SK-N-SH (cell line): ENCODE data around the gene PLAC1. TPM values are rescaled to one million over a fixed set of nuclear protein-coding genes. Genes with fewer than 3 reads are reported as not detected.

Experiments used
- CTCF ChIA-PET: fragments of 300-600, 350-600 bp; formaldehyde crosslinking; extraction: SDS; loops from one replicate; lab custom pipeline; 2021; lab: Yijun Ruan, JAX
- POLR2A ChIA-PET: fragments of 350-600 bp; sonication (Branson Sonifier 250); formaldehyde crosslinking; extraction: SDS; loops from one replicate; lab custom pipeline; 2020; ENCODE audit warnings: antibody characterized with exemption, inconsistent platforms; lab: Yijun Ruan, JAX
- DNase-seq: peaks from one replicate; pipeline ENCODE4 v3.0.0; 2012
- H2AFZ ChIP-seq: fragments of 200-600 bp; sonication (generic); 2 replicates; pipeline ENCODE4 v1.8.1; 2016; ENCODE audit warnings: antibody characterized with exemption, mild to moderate bottlenecking, low read depth
- H3F3A ChIP-seq: fragments of 200-600 bp; sonication (generic); replicated peaks from 2 replicates; pipeline ENCODE3; 2016; ENCODE audit warnings: antibody characterized with exemption, mild to moderate bottlenecking; ENCODE audit not compliant: insufficient read depth
- H3K27ac ChIP-seq, 2 experiments: fragments of 200-500 bp in 1 of 2; fragments of 200-600 bp in 1 of 2; sonication (Bioruptor generic) in 1 of 2; sonication (generic), shearing (Covaris generic) in 1 of 2; 2 replicates each; pipeline versions ENCODE4 v1.5.1 to v1.6.1; 2014 to 2016; ENCODE audit warnings: low read depth in 2 of 2, inconsistent platforms in 1 of 2, low read length in 1 of 2, mild to moderate bottlenecking in 1 of 2, mixed read lengths in 1 of 2
- H3K27me3 ChIP-seq: fragments of 200-600 bp; sonication (generic), shearing (Covaris generic); 2 replicates; pipeline ENCODE4 v1.6.1; 2016; ENCODE audit warnings: mixed run types; ENCODE audit not compliant: insufficient read depth
- H3K36me3 ChIP-seq, 2 experiments: fragments of 200-500 bp in 1 of 2; fragments of 200-600 bp in 1 of 2; sonication (Bioruptor generic) in 1 of 2; sonication (generic) in 1 of 2; replicated peaks in 1 of 2; 2 replicates each; pipeline versions ENCODE3 to v1.5.1; 2014 to 2016; ENCODE audit warnings: low read length in 1 of 2, mild to moderate bottlenecking in 1 of 2; ENCODE audit not compliant: insufficient read depth in 2 of 2, control insufficient read depth in 1 of 2
- H3K4me1 ChIP-seq, 2 experiments: fragments of 200-500 bp in 1 of 2; fragments of 200-600 bp in 1 of 2; sonication (Bioruptor generic) in 1 of 2; sonication (generic), shearing (Covaris generic) in 1 of 2; 2 replicates each; pipeline versions ENCODE4 v1.5.1 to v1.6.1; 2014 to 2016; ENCODE audit warnings: low read depth in 1 of 2, low read length in 1 of 2, mixed run types in 1 of 2; ENCODE audit not compliant: insufficient read depth in 2 of 2, control insufficient read depth in 1 of 2
- H3K4me2 ChIP-seq: fragments of 200-600 bp; sonication (generic), shearing (Covaris generic); 2 replicates; pipeline ENCODE4 v1.6.1; 2017; ENCODE audit warnings: mixed run types
- H3K4me3 ChIP-seq, 2 experiments: fragments of 200-500 bp in 1 of 2; fragments of 200-600 bp in 1 of 2; sonication (Bioruptor generic) in 1 of 2; sonication (generic), shearing (Covaris generic) in 1 of 2; 2 replicates each; pipeline versions ENCODE4 v1.5.1 to v1.8.1; 2014 to 2016; ENCODE audit warnings: low read depth in 2 of 2, inconsistent platforms in 1 of 2, low read length in 1 of 2, mild to moderate bottlenecking in 1 of 2, mixed read lengths in 1 of 2, moderate library complexity in 1 of 2
- H3K79me2 ChIP-seq: fragments of 200-600 bp; sonication (generic); 2 replicates; pipeline ENCODE4 v1.8.1; 2017; ENCODE audit warnings: mild to moderate bottlenecking; ENCODE audit not compliant: insufficient read depth
- H3K9ac ChIP-seq: fragments of 200-600 bp; sonication (generic); 2 replicates; pipeline ENCODE4 v1.6.1; 2017; ENCODE audit warnings: mixed run types
- H3K9me2 ChIP-seq: fragments of 200-600 bp; sonication (generic); 2 replicates; pipeline ENCODE4 v1.6.1; 2017; ENCODE audit warnings: mixed run types
- H3K9me3 ChIP-seq: fragments of 200-600 bp; sonication (generic); 2 replicates; pipeline ENCODE4 v1.6.1; 2017; ENCODE audit warnings: mixed run types, mild to moderate bottlenecking, moderate library complexity
- H4K20me1 ChIP-seq: fragments of 200-600 bp; sonication (generic); 2 replicates; pipeline ENCODE4 v1.6.1; 2017; ENCODE audit warnings: mild to moderate bottlenecking, mixed run types; ENCODE audit not compliant: insufficient read depth
- FOXM1 ChIP-seq: IDR thresholded peaks from 2 replicates; pipeline ENCODE4 v1.4.0; 2012; ENCODE audit warnings: low read depth, mild to moderate bottlenecking
- GATA2 ChIP-seq: sonication (generic); formaldehyde crosslinking; IDR thresholded peaks from 2 replicates; pipeline ENCODE4 v1.5.0; 2020; ENCODE audit warnings: mild to moderate bottlenecking, missing genetic modification reagents
- MXI1 ChIP-seq: IDR thresholded peaks from 2 replicates; pipeline ENCODE4 v1.6.1; 2012; ENCODE audit warnings: mild to moderate bottlenecking, low read depth, low read length, improper control_type of control experiment
- NFIC ChIP-seq: IDR thresholded peaks from 2 replicates; pipeline ENCODE4 v1.4.0; 2012; ENCODE audit warnings: borderline replicate concordance
- NRF1 ChIP-seq: IDR thresholded peaks from 2 replicates; pipeline ENCODE4 v1.6.1; 2012; ENCODE audit warnings: low read depth, mild to moderate bottlenecking, low read length
- RFX5 ChIP-seq: IDR thresholded peaks from 2 replicates; pipeline ENCODE4 v1.6.1; 2012; ENCODE audit warnings: mild to moderate bottlenecking, improper control_type of control experiment, low read length
- TCF12 ChIP-seq: IDR thresholded peaks from 2 replicates; pipeline ENCODE4 v1.4.0; 2012
- TEAD4 ChIP-seq: IDR thresholded peaks from 2 replicates; pipeline ENCODE4 v1.4.0; 2012; ENCODE audit warnings: mild to moderate bottlenecking, borderline replicate concordance; ENCODE audit not compliant: insufficient read depth
- WGBS: methylation state at CpG from one replicate; pipeline ENCODE4 v1.1.6; 2017; ENCODE audit warnings: low lambda C conversion rate; 5-methylcytosine and 5-hydroxymethylcytosine counted together
- polyA plus RNA-seq, 3 experiments: library from polyadenylated mRNA; depleted of rRNA; stranded (reverse); fragments of >200 nt; gene quantifications; 2 replicates each; pipeline ENCODE4 v1.2.3, GENCODE V29; 2012
- TF ChIP-seq, protein P1 (sequence below): IDR thresholded peaks from 2 replicates; pipeline ENCODE4; 2012
- TF ChIP-seq, protein P2 (sequence below): fragments of 150-350 bp; IDR thresholded peaks from 2 replicates; pipeline ENCODE4 v1.6.1; 2017; ENCODE audit warnings: antibody characterized with exemption, low read length, low read depth, borderline replicate concordance

The PLAC1 gene
- polyA plus RNA-seq, 1 of the 3 experiments (the other 2 are of a cell fraction) = 50.9 TPM

DNA sequence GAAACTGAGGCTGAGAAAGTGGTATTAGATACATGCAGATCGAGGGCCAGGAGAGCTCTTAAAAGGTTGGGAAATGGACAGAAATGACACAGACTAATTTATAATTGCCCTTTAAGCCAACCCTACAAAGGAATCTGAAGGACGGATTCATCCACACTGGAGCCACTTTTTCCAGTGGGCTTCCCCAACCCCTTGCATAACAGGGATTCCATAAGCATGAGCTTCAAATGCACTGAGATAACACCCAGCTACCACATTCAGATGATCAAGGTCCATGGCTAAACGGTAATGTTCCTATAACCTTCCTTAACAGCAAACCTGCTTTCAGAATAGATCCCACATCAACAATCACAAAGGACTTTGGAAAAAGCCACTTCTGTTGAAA, 34.2 kb downstream of the PLAC1 start:
- DNase-seq = no peak
- Histone ChIP-seq H3K4me2 (peak overlapping the region; percentile 55; the same call in 1 of the 2 replicates), H3K4me3 (no peak overlapping the region), H4K20me1 (no peaks in the 10 kb centered on the region), H3K4me1 (peaks cover 4 to 26% of the 10 kb centered on the region in 2 experiments), H3K27me3 (no peaks in the 10 kb centered on the region), H3K9me3 (no peaks in the 10 kb centered on the region), H3K36me3 (no peaks in the 10 kb centered on the region), H3K79me2 (peaks cover 4% of the 10 kb centered on the region; the same call in 1 of the 2 replicates), H3K27ac (peak overlapping the region; percentile 81 to 85; a peak in 2 of 4 replicates), H3K9ac (no peak overlapping the region), H2AFZ (no peak overlapping the region)
- POLR2A ChIA-PET = no interaction called here
- no peak for TF ChIP-seq TEAD4
- TF ChIP-seq, all 33 proteins: peak for 0
- WGBS = 61% methylated on average over 3 of the region's 3 CpGs
- CTCF ChIA-PET = interaction anchor here (1.0 kb wide), 1 partner anchor 32 kb away, joined by 3 read pairs; no protein-coding TSS in a partner anchor
- Histone ChIP-seq H3F3A (peaks cover 23% of the 10 kb centered on the region), H3K9me2 (no peaks in the 10 kb centered on the region)

DNA sequence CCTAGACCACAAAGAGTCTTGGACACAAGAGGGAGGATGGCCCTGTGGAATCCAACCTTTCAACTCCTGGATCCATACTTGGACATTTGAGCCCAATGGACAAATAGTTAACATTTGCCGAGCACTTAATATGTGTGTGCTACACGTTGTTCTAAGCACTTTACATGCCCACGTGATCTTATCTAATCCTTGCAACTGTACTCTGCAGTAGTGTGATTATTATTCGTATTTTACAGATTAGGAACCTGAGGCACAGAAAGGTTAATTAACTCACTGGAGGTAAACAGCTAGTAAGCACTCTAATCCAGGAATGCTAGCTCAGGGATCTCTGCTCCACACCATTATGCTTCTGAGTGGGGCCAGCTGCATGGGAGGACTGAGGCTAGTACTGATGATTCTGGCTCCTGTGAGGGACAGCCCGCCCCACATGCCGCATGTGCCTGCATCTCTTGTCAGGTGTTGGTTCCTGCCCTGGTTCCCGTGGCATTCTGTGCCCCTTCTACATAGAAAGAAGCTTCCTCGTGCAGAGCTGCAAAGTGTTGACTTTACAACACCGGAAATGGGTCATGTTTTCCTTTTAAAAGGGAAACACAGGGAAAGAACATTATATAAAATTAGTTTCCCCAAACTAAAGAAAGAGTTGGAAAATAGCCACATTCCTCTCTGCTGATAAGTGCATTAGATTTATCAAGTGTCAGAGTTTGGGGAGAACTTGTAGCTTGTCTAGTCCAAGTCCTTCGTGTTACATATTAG, 34.8 kb downstream of the PLAC1 start:
- POLR2A ChIA-PET = no interaction called here
- no peak overlapping the region for H3K9ac ChIP-seq
- H3K79me2 ChIP-seq = peaks cover 4% of the 10 kb centered on the region; the same call in 1 of the 2 replicates
- H2AFZ ChIP-seq = no peak overlapping the region
- H3K27me3 ChIP-seq = no peaks in the 10 kb centered on the region
- H3K36me3 ChIP-seq = no peaks in the 10 kb centered on the region
- no peaks in the 10 kb centered on the region for H3K9me2 ChIP-seq
- WGBS = 58% methylated on average over 10 of the region's 10 CpGs
- H3K9me3 ChIP-seq = no peaks in the 10 kb centered on the region
- no peak for DNase-seq
- TF ChIP-seq GATA2 = no peak
- no peak for TF ChIP-seq RFX5
- TF ChIP-seq, protein P1, sequence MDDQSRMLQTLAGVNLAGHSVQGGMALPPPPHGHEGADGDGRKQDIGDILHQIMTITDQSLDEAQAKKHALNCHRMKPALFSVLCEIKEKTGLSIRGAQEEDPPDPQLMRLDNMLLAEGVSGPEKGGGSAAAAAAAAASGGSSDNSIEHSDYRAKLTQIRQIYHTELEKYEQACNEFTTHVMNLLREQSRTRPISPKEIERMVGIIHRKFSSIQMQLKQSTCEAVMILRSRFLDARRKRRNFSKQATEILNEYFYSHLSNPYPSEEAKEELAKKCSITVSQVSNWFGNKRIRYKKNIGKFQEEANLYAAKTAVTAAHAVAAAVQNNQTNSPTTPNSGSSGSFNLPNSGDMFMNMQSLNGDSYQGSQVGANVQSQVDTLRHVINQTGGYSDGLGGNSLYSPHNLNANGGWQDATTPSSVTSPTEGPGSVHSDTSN = peak; percentile 40; the same call in 1 of the 2 replicates
- no peak for TF ChIP-seq MXI1
- peak; percentile 40; the same call in 1 of the 2 replicates for TF ChIP-seq NFIC
- TF ChIP-seq, protein P2, sequence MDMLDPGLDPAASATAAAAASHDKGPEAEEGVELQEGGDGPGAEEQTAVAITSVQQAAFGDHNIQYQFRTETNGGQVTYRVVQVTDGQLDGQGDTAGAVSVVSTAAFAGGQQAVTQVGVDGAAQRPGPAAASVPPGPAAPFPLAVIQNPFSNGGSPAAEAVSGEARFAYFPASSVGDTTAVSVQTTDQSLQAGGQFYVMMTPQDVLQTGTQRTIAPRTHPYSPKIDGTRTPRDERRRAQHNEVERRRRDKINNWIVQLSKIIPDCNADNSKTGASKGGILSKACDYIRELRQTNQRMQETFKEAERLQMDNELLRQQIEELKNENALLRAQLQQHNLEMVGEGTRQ = no peak
- 0 out of 2 replicates have a peak, but pooled peaks have one; percentile 4 for TF ChIP-seq TCF12
- TF ChIP-seq TEAD4 = peak; percentile 31; the same call in 1 of the 2 replicates
- no peak for TF ChIP-seq NRF1
- no peak for TF ChIP-seq FOXM1
- H3K4me1 ChIP-seq = peaks cover 4 to 26% of the 10 kb centered on the region in 2 experiments
- CTCF ChIA-PET = interaction anchor here (1.0 kb wide), 1 partner anchor 31 kb away, joined by 3 read pairs; no protein-coding TSS in a partner anchor
- H3F3A ChIP-seq = peaks cover 23% of the 10 kb centered on the region
- H3K4me2 ChIP-seq = peak overlapping the region; percentile 55
- no peak overlapping the region for H3K4me3 ChIP-seq
- H4K20me1 ChIP-seq = no peaks in the 10 kb centered on the region
- H3K27ac ChIP-seq = peak overlapping the region; percentile 81 to 85; a peak in 3 of 4 replicates
